ENCODE measurements around the gene MRPS25.
A peak's percentile ranks its signal among the peaks of the same experiment; 100 is the strongest.

The MRPS25 gene

DNA sequence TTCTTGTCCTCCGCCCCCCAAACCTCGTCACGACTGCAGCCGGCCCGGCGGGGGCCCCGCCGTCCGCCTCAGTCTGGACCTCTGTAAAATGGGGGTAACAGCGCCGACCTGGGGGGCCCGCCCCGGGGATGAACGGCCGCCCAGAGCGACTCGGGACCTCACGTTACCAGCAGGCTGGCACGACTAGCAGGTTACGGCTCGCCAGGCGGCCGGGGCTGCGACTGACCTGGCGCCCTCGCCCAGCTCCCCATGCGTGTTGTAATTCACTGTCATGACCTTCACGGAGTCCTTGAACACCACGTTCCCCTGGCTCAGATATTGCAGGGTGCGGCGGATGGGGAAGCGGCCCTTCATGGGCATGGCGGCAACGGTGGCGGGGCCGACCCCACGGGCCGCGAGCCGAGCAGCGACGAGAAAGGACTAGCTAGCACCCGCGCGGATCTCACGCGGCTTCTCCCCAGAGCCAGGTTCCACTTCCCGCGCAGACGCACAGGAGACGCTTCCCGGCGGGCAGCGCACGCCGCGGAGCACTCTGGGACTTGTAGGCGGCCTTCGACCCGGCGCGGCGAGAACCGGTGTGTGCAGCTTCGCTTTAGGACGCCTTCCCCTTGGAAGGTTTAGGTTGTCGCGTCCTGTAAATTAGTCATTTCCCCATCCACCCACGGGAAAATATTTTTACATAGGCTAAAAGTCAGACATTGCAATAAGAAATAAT, at the start of gene MRPS25:
MRPS25 (minus strand) TSS at position 481 of the 715 bp plus-strand sequence; CDS start at position 360, 121 bp downstream.
- peak within 1 kb of the TSS; percentile 95 for H3K4me3 Mint-ChIP-seq
- no peaks in the 10 kb centered on the region for H3K27me3 Mint-ChIP-seq
- peak; percentile 95 for DNase-seq
- no peaks in the 10 kb centered on the region for H3K9me3 Mint-ChIP-seq
- H3K4me1 Mint-ChIP-seq: peaks cover 28% of the 10 kb centered on the region
- CTCF ChIA-PET: interaction anchor here (1.1 to 2.3 kb wide), 2 partner anchors 14 to 54 kb away, joined by 5 to 9 read pairs; no protein-coding TSS in a partner anchor
- peak within 1 kb of the TSS; percentile 94 for H3K27ac Mint-ChIP-seq
- peaks cover 13% of the 10 kb centered on the region for H3K36me3 Mint-ChIP-seq

DNA sequence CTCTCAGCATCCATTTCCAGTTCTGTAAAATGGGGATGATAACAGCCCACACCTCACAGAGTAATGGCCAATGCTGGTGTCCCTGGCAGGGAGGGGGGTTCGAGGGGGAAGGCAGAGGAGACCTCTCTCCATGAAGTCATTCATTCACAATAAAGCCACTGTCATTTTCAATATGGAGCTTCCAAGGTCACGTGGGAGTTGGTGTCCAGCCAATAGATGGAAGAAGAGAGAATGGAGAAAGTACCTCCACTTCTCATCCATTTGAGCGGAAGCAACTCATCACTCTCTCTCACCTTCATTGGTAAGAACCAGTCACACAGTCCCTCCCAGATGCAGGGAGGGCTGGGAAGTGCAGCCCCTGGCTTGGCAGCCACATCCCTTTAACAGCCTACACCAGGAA, 48.8 kb upstream of the MRPS25 start:
- CTCF ChIA-PET: no interaction called here
- H3K4me3 Mint-ChIP-seq: no peak overlapping the region
- no peak overlapping the region for H3K27ac Mint-ChIP-seq
- peaks cover 29% of the 10 kb centered on the region for H3K27me3 Mint-ChIP-seq
- no peaks in the 10 kb centered on the region for H3K36me3 Mint-ChIP-seq
- H3K4me1 Mint-ChIP-seq: peaks cover 2% of the 10 kb centered on the region
- no peak for DNase-seq
- H3K9me3 Mint-ChIP-seq: no peaks in the 10 kb centered on the region

DNA sequence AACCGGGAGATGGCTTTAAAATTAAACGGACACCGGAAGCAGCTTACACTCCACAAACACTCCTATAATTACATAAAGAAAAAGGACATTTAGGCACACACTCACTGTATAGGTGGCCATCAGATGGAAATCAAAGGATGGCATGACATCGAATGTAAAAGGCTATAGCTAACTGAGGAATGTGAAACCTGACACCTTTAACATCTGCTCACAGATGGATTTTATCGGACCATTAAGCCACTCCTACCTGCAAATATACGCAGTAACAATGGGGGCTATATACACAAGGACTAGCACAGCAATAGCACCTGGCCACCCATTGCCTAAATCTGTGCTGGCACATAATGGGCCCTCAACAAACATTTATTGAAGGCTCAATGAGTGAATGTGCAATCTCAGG, 48.4 kb upstream of the MRPS25 start:
- H3K27ac Mint-ChIP-seq: no peak overlapping the region
- H3K27me3 Mint-ChIP-seq: peaks cover 29% of the 10 kb centered on the region
- H3K36me3 Mint-ChIP-seq: no peaks in the 10 kb centered on the region
- CTCF ChIA-PET: no interaction called here
- H3K4me1 Mint-ChIP-seq: peaks cover under 1% of the 10 kb centered on the region
- H3K9me3 Mint-ChIP-seq: no peaks in the 10 kb centered on the region
- no peak for DNase-seq
- H3K4me3 Mint-ChIP-seq: no peak overlapping the region

DNA sequence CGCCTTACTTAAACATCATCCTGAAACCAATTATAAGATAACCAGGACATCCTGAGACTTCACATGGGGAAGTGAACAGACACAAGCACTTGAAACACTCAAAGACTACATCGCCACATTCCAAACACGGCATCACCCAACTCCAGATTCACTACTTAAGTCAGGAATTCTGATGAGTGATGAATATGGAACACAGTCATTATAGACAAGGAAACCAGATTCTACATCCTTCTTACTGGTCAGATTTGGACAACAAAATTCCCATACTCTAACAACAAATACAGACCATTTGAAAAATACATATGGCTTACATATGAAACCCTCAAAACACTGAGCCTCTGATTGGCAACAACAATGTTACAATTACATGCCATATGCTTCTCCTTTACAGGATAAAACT, 46.9 kb upstream of the MRPS25 start:
- H3K27me3 Mint-ChIP-seq: peaks cover 40% of the 10 kb centered on the region
- no peak overlapping the region for H3K4me3 Mint-ChIP-seq
- H3K9me3 Mint-ChIP-seq: no peaks in the 10 kb centered on the region
- no peak for DNase-seq
- peaks cover 4% of the 10 kb centered on the region for H3K4me1 Mint-ChIP-seq
- no peaks in the 10 kb centered on the region for H3K36me3 Mint-ChIP-seq
- CTCF ChIA-PET: interaction anchor here (0.7 kb wide), 1 partner anchor 562 kb away, joined by 3 read pairs; no protein-coding TSS in a partner anchor
- no peak overlapping the region for H3K27ac Mint-ChIP-seq

DNA sequence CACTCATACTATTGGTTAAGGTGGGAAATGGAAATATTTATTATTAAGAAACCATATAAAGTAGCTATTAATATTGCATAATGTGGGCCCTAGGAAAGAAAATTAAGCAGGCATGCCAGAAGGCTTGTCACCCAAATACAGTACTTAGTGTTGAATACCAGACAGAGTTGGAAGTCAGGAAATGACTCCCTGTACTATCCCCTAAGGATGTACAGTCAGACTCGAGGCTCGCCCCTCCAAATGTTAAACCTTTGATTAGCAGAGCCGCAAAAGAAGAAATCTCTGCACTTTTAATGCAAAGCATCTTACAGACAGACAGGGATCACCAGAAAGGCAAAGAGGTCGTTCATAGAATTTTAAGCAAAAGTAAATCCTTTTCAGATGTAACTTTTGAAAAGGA, 45.1 kb upstream of the MRPS25 start:
- peaks cover 4% of the 10 kb centered on the region for H3K4me1 Mint-ChIP-seq
- H3K36me3 Mint-ChIP-seq: no peaks in the 10 kb centered on the region
- H3K27ac Mint-ChIP-seq: no peak overlapping the region
- no peak for DNase-seq
- CTCF ChIA-PET: interaction anchor here (0.7 to 6.8 kb wide), 5 partner anchors 7 to 93 kb away, joined by 3 to 68 read pairs (median 16); partner anchors contain the start of gene RBSN
- no peak overlapping the region for H3K4me3 Mint-ChIP-seq
- H3K27me3 Mint-ChIP-seq: peaks cover 41% of the 10 kb centered on the region
- H3K9me3 Mint-ChIP-seq: no peaks in the 10 kb centered on the region

DNA sequence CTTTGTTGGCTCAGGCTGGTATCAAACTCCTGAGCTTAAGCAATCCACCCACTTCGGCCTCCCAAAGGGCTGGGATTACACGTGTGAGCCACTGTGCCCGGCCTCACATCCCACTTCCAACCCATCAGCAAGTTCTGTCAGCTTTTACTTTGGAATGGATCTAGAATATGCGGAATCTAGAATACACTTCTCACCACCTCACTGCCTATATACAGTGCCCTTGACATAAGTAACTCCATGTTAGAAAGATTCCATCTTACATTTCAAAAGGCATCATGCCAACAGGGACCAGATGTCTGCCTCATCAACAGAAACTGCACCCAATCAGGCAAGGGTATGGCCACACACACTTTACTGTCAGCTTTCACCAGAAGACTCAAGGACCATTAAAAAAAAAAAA, 43.8 kb upstream of the MRPS25 start:
- CTCF ChIA-PET: interaction anchor here (0.6 to 6.8 kb wide), 23 partner anchors 9 to 449 kb away, joined by 3 to 68 read pairs (median 4); partner anchors contain the start of genes CAPN7 and RBSN

DNA sequence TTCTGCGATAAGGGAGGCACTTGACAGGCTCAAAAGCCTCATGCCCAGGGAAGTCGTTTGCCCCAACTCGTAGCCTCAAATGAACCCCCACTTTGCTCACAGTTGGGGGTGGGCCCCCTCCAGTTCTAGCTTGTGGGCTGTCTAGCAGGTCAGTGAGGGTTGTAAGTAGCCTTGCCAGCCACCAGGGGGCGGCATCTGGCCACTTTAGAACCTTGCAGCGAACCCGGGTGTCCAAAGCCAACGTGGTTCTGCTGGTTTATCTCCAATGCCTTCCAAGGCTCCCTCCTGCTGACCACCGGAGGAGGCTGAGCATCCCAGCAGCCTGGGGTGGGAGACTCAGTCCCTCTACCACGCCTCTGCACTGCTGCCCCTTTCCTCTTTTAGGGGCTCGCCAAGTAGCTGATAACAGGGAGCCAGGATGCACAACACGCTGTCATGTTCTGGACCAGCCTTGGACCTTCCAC, 43.0 kb upstream of the MRPS25 start:
- CTCF ChIA-PET: interaction anchor here (0.6 to 6.8 kb wide), 26 partner anchors 9 to 450 kb away, joined by 3 to 68 read pairs (median 4); partner anchors contain the start of genes CAPN7 and RBSN
- Mint-ChIP-seq H3K4me3 (no peak overlapping the region), H3K36me3 (no peaks in the 10 kb centered on the region), H3K27ac (no peak overlapping the region), H3K4me1 (peaks cover 4% of the 10 kb centered on the region), H3K9me3 (no peaks in the 10 kb centered on the region), H3K27me3 (peaks cover 33% of the 10 kb centered on the region)
- DNase-seq: peak; percentile 84

More for the DNA sequence above, 43.8 kb upstream of the MRPS25 start:
- no peak overlapping the region for H3K27ac Mint-ChIP-seq
- no peaks in the 10 kb centered on the region for H3K36me3 Mint-ChIP-seq
- DNase-seq: no peak
- no peak overlapping the region for H3K4me3 Mint-ChIP-seq
- no peaks in the 10 kb centered on the region for H3K9me3 Mint-ChIP-seq
- H3K27me3 Mint-ChIP-seq: peaks cover 35% of the 10 kb centered on the region
- peaks cover 4% of the 10 kb centered on the region for H3K4me1 Mint-ChIP-seq

DNA sequence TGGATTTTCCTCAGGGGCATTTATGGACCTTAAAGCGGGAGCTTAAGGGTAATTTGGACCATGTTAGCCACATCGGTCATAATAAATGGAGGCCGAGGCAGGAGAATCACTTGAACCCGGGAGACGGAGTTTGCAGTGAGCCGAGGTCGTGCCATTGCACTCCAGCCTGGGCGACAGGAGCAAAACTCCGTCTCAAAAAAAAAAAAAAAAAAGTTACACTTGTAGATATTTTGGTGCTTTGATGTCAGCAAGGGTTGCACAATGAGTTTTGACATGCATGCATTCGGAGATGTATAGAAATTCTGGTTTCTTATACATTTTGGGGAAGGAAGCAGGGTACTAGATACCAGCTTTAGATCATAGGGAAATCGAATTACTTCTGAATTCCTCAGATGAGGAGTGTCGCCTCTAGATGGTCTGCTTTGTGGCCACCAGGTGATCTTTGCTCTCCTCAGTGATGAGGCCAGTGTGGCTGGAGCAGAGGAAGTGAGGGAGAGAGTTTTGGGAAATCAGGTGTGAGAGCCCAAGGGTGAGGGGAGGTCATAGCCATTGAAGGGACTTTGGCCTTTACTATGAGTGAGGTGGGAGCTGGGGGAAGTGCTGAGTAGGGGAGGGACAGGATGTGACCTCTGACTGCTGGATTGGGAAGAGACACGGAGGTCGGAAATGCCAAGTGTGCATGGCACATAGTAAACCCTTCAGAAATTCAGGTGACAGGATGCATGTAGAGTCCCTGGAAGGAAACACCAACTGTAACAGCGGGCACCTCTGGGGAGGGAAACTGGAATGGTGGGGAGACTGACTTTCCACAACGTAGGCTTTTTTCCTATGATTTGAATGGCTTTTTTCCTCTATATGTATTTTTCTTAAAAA, 42.2 kb upstream of the MRPS25 start:
- no peak for DNase-seq
- H3K9me3 Mint-ChIP-seq: no peaks in the 10 kb centered on the region
- H3K27ac Mint-ChIP-seq: no peak overlapping the region
- H3K27me3 Mint-ChIP-seq: peaks cover 33% of the 10 kb centered on the region
- H3K36me3 Mint-ChIP-seq: no peaks in the 10 kb centered on the region
- H3K4me3 Mint-ChIP-seq: no peak overlapping the region
- peaks cover 10% of the 10 kb centered on the region for H3K4me1 Mint-ChIP-seq
- CTCF ChIA-PET: interaction anchor here (0.6 to 6.8 kb wide), 18 partner anchors 8 to 942 kb away, joined by 3 to 68 read pairs (median 4); partner anchors contain the start of gene RBSN

DNA sequence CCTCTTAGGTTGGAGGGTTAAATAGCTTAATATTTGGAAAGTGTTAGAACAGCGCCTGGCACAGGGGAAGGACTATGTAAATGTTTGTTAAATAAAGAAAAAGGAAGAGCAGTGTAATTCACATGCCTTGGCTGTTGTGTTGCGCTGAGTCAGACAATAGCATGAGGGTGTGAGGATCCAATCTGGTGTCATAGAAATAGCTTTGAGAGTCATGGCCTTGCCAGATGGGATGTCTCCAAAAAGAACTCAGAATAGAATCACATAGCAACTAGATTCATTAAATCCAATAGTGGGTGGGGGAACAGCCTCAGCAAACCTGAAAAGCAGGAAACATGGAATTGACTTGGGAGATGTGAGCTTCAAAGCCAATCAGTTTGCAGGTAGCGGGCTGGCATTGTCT, 37.7 kb upstream of the MRPS25 start:
- H3K36me3 Mint-ChIP-seq: peaks cover 6% of the 10 kb centered on the region
- peaks cover 34% of the 10 kb centered on the region for H3K27me3 Mint-ChIP-seq
- H3K4me1 Mint-ChIP-seq: peaks cover 43% of the 10 kb centered on the region
- H3K27ac Mint-ChIP-seq: peak overlapping the region; percentile 42
- DNase-seq: no peak
- CTCF ChIA-PET: interaction anchor here (0.6 to 1.4 kb wide), 2 partner anchors 15 to 245 kb away, joined by 3 read pairs; no protein-coding TSS in a partner anchor
- no peaks in the 10 kb centered on the region for H3K9me3 Mint-ChIP-seq
- no peak overlapping the region for H3K4me3 Mint-ChIP-seq

DNA sequence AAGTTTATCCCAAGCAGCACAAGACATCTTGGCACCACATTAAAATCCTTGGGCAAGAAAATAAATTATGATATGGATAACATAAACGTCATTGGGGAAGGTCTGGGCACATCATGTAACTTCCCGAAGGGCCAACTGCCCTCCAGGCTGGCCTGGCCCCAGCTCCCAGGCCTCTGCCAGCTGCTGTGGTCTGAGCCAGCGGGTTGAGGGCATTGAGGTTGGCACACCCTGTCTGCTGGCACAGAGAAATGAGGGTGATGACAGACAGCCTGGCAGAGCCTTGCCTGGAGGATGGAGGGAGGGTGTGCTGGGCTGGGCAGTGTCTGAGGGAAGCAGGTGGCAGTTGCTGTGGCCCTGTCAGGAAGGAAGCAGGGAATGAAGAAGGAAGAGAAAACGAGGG, 37.1 kb upstream of the MRPS25 start:
- Mint-ChIP-seq H3K27me3 (peaks cover 32% of the 10 kb centered on the region), H3K4me1 (peaks cover 45% of the 10 kb centered on the region), H3K9me3 (no peaks in the 10 kb centered on the region), H3K4me3 (no peak overlapping the region), H3K27ac (no peak overlapping the region), H3K36me3 (peaks cover 8% of the 10 kb centered on the region)
- no peak for DNase-seq
- CTCF ChIA-PET: interaction anchor here (1.4 kb wide), 1 partner anchor 15 kb away, joined by 3 read pairs; no protein-coding TSS in a partner anchor

DNA sequence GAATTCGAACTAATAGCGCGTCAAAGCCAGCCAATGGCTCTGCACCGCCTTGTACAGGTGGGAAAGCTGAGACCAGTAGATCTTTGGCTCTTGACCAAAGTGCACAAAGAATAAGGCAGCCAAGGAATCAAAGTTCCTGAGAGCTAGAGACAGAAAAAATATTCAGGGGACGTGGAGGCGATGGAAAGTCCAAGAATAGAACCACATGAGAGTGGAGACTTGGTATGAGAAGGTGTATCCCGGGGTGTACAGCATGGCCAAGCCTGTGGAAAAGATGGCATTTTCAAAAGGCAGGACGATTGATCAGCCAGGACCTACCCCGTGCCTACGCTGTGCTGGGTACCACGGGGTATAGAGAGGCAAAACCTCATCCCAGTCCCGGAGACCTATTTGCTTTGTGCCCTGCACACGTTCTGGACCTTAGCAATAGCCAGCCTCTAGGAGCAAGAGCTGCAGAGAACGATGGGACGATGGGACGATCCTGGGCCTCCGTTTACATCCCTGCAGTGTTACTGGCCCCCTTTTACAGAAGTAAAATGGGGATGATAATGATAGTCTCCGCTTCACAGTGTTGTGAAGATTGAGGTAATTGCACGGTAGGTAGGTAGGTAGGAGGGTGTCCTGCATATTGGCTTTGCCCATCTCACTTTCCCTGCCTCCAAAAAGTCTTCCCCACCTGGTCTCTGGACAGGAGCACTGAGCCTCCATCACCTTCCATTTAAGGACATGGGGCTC, 34.4 kb upstream of the MRPS25 start:
- no peaks in the 10 kb centered on the region for H3K9me3 Mint-ChIP-seq
- peaks cover 27% of the 10 kb centered on the region for H3K36me3 Mint-ChIP-seq
- peak; percentile 28 for DNase-seq
- H3K27ac Mint-ChIP-seq: peak overlapping the region; percentile 96
- CTCF ChIA-PET: interaction anchor here (1.2 to 4.0 kb wide), 2 partner anchors 9 to 20 kb away, joined by 3 to 16 read pairs; no protein-coding TSS in a partner anchor
- H3K4me3 Mint-ChIP-seq: peak overlapping the region; percentile 91
- H3K27me3 Mint-ChIP-seq: peaks cover 20% of the 10 kb centered on the region
- H3K4me1 Mint-ChIP-seq: peaks cover 63% of the 10 kb centered on the region

DNA sequence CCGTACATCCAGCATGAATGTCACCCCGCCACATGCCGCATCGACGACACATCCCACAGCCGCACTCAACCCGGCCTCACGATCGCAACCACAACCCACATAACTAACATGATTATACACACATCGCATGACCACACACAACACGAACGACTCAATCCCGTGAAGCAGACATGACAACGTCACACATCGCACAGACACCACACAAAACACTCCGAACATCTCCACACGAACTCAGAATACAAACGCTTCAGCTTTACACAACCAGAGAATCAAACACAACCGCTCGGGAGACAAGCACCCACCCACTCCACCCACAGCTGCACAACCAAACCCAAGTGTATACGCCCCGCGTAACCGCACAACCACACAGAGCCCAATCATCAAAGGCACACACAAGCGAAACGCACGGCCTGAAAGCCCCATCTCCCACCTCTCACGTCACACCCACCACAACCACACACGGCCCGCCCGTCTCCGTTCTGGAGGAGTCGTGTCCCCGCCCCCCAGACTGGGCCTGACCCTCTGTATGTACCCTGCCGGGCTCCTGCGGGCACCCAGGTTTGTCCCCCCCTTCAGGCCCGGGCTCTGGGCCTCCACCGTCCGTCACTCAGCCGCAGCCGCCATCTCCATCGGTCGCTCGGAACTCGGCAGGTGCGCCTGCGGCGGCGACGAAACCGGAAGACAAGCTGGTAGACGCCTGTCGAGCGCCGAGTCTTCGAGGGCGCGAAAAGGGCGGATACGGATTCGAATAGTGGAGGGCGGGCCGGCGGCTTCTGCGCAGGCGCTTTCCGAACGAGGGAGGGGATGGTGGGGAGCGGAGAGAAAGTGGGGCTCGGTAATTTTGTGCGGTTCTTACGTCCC, 33.6 kb upstream of the MRPS25 start, which contains the start of gene RBSN:
RBSN (minus strand) TSS at position 646 of the 861 bp plus-strand sequence. CDS start 3,028 bp downstream, outside the sequence.
- H3K27me3 Mint-ChIP-seq: peaks cover 20% of the 10 kb centered on the region
- H3K36me3 Mint-ChIP-seq: peaks cover 33% of the 10 kb centered on the region
- peak within 1 kb of the TSS; percentile 91 for H3K4me3 Mint-ChIP-seq
- DNase-seq: peak; percentile 97
- CTCF ChIA-PET: interaction anchor here (1.2 to 4.0 kb wide), 2 partner anchors 10 to 21 kb away, joined by 3 to 16 read pairs; no protein-coding TSS in a partner anchor
- peak within 1 kb of the TSS; percentile 96 for H3K27ac Mint-ChIP-seq
- H3K9me3 Mint-ChIP-seq: no peaks in the 10 kb centered on the region
- H3K4me1 Mint-ChIP-seq: peaks cover 63% of the 10 kb centered on the region

All from activated naive CD4-positive, alpha-beta T cell treated with anti-CD3 and anti-CD28 coated beads, Interleukin-2, amount 10 ng/mL, durations not matched to agents 7 days and 5 days (primary cell).